Stimulated activated CD8-positive, alpha-beta memory T cell treated with anti-CD3 and anti-CD28 coated beads, Interleukin-7, amount 100 ng/mL, for 48 hours (primary cell): Measurements from ENCODE around the gene SIGLEC5.

Experiments used
- DNase-seq, 2 donors: peaks; one replicate each; pipeline ENCODE4 v3.0.0-alpha.2; 2020; ENCODE audit warnings: low read depth in 1 of 2; ENCODE audit errors: extremely low read depth in 1 of 2

The SIGLEC5 gene

GRCh38 chr19:51628153-51628939 is 1.9 kb downstream of the SIGLEC5 start:
- DNase-seq: no peak

GRCh38 chr19:51627491-51628138 is 2.6 kb downstream of the SIGLEC5 start:
- no peak for DNase-seq

GRCh38 chr19:51626675-51627074 is 3.5 kb downstream of the SIGLEC5 start:
- no peak for DNase-seq

- no peak for DNase-seq
Measured at GRCh38 chr19:51621178-51621577, 9.0 kb downstream of the SIGLEC5 start.

- no peak for DNase-seq
Measured at GRCh38 chr19:51615991-51616390, 14.2 kb downstream of the SIGLEC5 start.

GRCh38 chr19:51614789-51615188 is 15.4 kb downstream of the SIGLEC5 start:
- DNase-seq: no peak

GRCh38 chr19:51610576-51610975 is 19.6 kb downstream of the SIGLEC5 start:
- no peak for DNase-seq

- DNase-seq: peak in 1 of 2 donors; percentile 55
Measured at GRCh38 chr19:51607920-51608562, 22.2 kb downstream of the SIGLEC5 start.

GRCh38 chr19:51607077-51607476 is 23.1 kb downstream of the SIGLEC5 start:
- DNase-seq: peak; percentile 24 to 50

- DNase-seq: no peak
Measured at GRCh38 chr19:51602189-51602854, 27.9 kb downstream of the SIGLEC5 start.

- no peak for DNase-seq
Measured at GRCh38 chr19:51600940-51601580, 29.1 kb downstream of the SIGLEC5 start.

- no peak for DNase-seq
Measured at GRCh38 chr19:51599084-51599483, 31.1 kb downstream of the SIGLEC5 start.

- no peak for DNase-seq
Measured at GRCh38 chr19:51598159-51598915, 31.9 kb downstream of the SIGLEC5 start.

- no peak for DNase-seq
Measured at GRCh38 chr19:51595190-51596175, 34.7 kb downstream of the SIGLEC5 start.

- no peak for DNase-seq
Measured at GRCh38 chr19:51594774-51595109, 35.5 kb downstream of the SIGLEC5 start.

- DNase-seq: peak; percentile 87 to 96
Measured at GRCh38 chr19:51593969-51594773, 36.0 kb downstream of the SIGLEC5 start.

- no peak for DNase-seq
Measured at GRCh38 chr19:51593138-51593890, 36.9 kb downstream of the SIGLEC5 start.

GRCh38 chr19:51592521-51592920 is 37.7 kb downstream of the SIGLEC5 start:
- no peak for DNase-seq
